GM18511 (cell line): ENCODE results near the gene NAAA.
"Not testable (repeated sequence)": the region's sequence is repeated elsewhere in the genome, so short reads cannot be mapped to it uniquely, and the experiment has no call there.

Experiments
- ATAC-seq: cut with Tn5 transposase; IDR thresholded peaks from one replicate; pipeline ENCODE4 v1.9.1; 2021; ENCODE audit warnings: mild to moderate bottlenecking, moderate library complexity; ENCODE audit not compliant: unreplicated experiment

The NAAA gene

GRCh38 chr4:75920327-75920726, 20.5 kb downstream of the NAAA start:
- no peak for ATAC-seq

GRCh38 chr4:75919920-75920319, 20.9 kb downstream of the NAAA start:
- no peak for ATAC-seq

GRCh38 chr4:75916091-75916661, 24.6 kb downstream of the NAAA start:
- ATAC-seq, result peak; percentile 72

- no peak for ATAC-seq
Observed at GRCh38 chr4:75912968-75913367, 27.8 kb downstream of the NAAA start.

- not testable (repeated sequence) for ATAC-seq
Observed at GRCh38 chr4:75910831-75911230, 30.0 kb downstream of the NAAA start.

GRCh38 chr4:75909405-75909804, 31.4 kb downstream of the NAAA start:
- ATAC-seq, result no peak

- no peak for ATAC-seq
Observed at GRCh38 chr4:75908555-75908954, 32.3 kb downstream of the NAAA start.

GRCh38 chr4:75907966-75908365, 32.8 kb downstream of the NAAA start:
- no peak for ATAC-seq

- ATAC-seq, result no peak
Observed at GRCh38 chr4:75904076-75904475, 36.7 kb downstream of the NAAA start.

GRCh38 chr4:75902352-75902751, 38.5 kb downstream of the NAAA start, which contains the start of gene PPEF2:
Gene PPEF2 (minus strand): TSS chr4:75902452. CDS start chr4:75896325, 6,127 bp downstream.
- no peak for ATAC-seq

- no peak for ATAC-seq
Observed at GRCh38 chr4:75898536-75898935, 42.3 kb downstream of the NAAA start.

GRCh38 chr4:75895744-75896314, 45.0 kb downstream of the NAAA start:
- peak; percentile 78 for ATAC-seq

- no peak for ATAC-seq
Observed at GRCh38 chr4:75892508-75892907, 48.3 kb downstream of the NAAA start.

GRCh38 chr4:75891611-75892010, 49.2 kb downstream of the NAAA start:
- no peak for ATAC-seq

- ATAC-seq, result no peak
Observed at GRCh38 chr4:75889537-75890199, 51.1 kb downstream of the NAAA start.

- ATAC-seq, result no peak
Observed at GRCh38 chr4:75886104-75886503, 54.7 kb downstream of the NAAA start.

- ATAC-seq, result no peak
Observed at GRCh38 chr4:75881476-75881875, 59.3 kb downstream of the NAAA start.

GRCh38 chr4:75880278-75880677, 60.5 kb downstream of the NAAA start:
- no peak for ATAC-seq

- no peak for ATAC-seq
Observed at GRCh38 chr4:75878246-75878756, 62.5 kb downstream of the NAAA start.

- ATAC-seq, result no peak
Observed at GRCh38 chr4:75876218-75876617, 64.6 kb downstream of the NAAA start.

- no peak for ATAC-seq
Observed at GRCh38 chr4:75869100-75869499, 71.7 kb downstream of the NAAA start.

- no peak for ATAC-seq
Observed at GRCh38 chr4:75867130-75867529, 73.7 kb downstream of the NAAA start.
